Stimulated activated naive B cell treated with anti-CD40 and anti-IgM and Interleukin-4, amounts not matched to agents 10 μg/mL and 1 μg/mL and 100 μg/mL, for 72 hours (primary cell): ENCODE measurements around the gene RGS7.
A peak's percentile ranks its signal among the peaks of the same experiment; 100 is the strongest.

Source experiments
- ATAC-seq, 2 donors: fragments of 150-1000 bp; cut with Tn5 transposase; replicated peaks; 2 replicates each; pipeline ENCODE4 v1.10.0; 2021; ENCODE audit warnings: moderate library complexity in 1 of 2
- DNase-seq: peaks from one replicate; pipeline ENCODE4 v3.0.0; 2021
- H3K27ac Mint-ChIP-seq: one replicate; pipeline ENCODE4 v1.8.0; 2022; ENCODE audit warnings: mild to moderate bottlenecking, mixed read lengths
- H3K27me3 Mint-ChIP-seq, 2 donors: one replicate each; pipeline ENCODE4 v1.8.0; 2022; ENCODE audit warnings: mixed read lengths in 2 of 2
- H3K36me3 Mint-ChIP-seq, 2 donors: one replicate each; pipeline ENCODE4 v1.8.0; 2022; ENCODE audit warnings: mixed read lengths in 2 of 2, mild to moderate bottlenecking in 1 of 2
- H3K4me1 Mint-ChIP-seq, 2 donors: one replicate each; pipeline ENCODE4 v1.8.0; 2022; ENCODE audit warnings: mixed read lengths in 2 of 2, mild to moderate bottlenecking in 1 of 2
- H3K4me3 Mint-ChIP-seq, 2 donors: one replicate each; pipeline ENCODE4 v1.8.0; 2022; ENCODE audit warnings: mild to moderate bottlenecking in 2 of 2, mixed read lengths in 2 of 2, moderate library complexity in 1 of 2
- H3K9me3 Mint-ChIP-seq, 2 donors: one replicate each; pipeline ENCODE4 v1.8.0; 2022; ENCODE audit warnings: mixed read lengths in 2 of 2, mild to moderate bottlenecking in 1 of 2

Gene RGS7

DNA sequence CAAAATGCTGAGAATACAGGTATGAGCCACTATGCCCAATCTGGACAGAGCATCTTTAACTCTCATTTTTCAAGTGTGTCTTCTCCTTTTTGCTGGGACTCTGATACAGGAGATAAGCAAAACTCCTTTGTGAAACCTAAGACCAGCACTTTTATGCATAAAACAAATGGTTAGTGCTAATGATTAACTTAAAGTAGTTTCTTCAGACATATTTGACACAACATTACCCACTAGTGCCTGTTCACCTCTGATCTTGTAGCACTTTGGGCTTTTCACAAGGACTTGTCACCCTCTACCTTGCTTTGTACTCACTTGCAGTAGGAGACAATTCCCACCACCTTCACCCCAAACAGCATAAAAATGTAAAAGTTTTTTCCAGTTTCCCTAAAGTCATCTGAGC, 216.3 kb downstream of the RGS7 start:
- DNase-seq: no peak
- H3K4me1 Mint-ChIP-seq: no peaks in the 10 kb centered on the region
- H3K9me3 Mint-ChIP-seq: peaks cover 5 to 12% of the 10 kb centered on the region in 2 donors
- no peaks in the 10 kb centered on the region for H3K36me3 Mint-ChIP-seq
- H3K27me3 Mint-ChIP-seq: no peaks in the 10 kb centered on the region
- H3K4me3 Mint-ChIP-seq: no peak overlapping the region
- ATAC-seq: no peak
- H3K27ac Mint-ChIP-seq: no peak overlapping the region

DNA sequence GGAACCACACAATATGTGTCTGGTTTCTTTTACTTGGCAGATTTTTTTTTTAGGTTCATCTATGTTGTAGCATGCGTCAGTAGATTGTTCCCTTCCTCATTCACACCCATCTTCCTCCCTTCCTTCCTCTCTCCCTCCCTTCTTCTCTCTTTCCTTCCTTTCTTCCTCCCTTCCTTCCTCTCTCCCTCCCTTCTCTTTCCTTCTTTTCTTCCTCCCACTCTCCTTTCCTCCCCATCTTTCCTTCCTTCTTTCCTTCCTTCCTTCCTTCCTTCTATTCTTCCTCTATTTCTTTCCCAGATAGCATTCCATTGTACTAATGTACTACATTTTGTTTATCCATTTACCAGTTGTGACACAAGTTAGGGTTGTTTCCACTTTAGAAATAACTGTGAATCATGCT, 218.0 kb downstream of the RGS7 start:
- DNase-seq (no peak), ATAC-seq (no peak)
- Mint-ChIP-seq H3K4me3 (no peak overlapping the region), H3K36me3 (peaks cover 0 to 3% of the 10 kb centered on the region in 2 donors), H3K27ac (no peak overlapping the region), H3K4me1 (no peaks in the 10 kb centered on the region), H3K9me3 (peaks cover 6 to 13% of the 10 kb centered on the region in 2 donors), H3K27me3 (no peaks in the 10 kb centered on the region)

DNA sequence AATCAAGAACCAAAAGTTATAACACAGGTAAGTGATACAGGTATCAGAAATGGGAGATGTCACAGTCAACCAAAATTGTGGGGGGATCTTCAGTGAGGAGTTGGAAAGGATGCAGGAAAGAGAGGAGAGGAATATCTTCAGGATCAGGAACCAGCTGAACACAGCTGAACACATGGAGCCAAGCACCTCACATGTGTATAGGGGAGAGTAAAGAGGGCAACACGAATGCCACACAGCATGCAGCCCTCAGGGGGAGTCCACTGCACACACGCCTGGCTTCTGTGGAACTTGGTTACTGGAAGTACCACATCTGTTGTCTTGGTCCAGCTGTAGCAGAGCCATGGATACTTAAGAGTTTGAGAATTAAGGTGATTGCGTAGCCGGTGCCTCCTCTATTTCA, 218.8 kb downstream of the RGS7 start:
- H3K27me3 Mint-ChIP-seq: no peaks in the 10 kb centered on the region
- no peak overlapping the region for H3K27ac Mint-ChIP-seq
- H3K36me3 Mint-ChIP-seq: peaks cover 0 to 3% of the 10 kb centered on the region in 2 donors
- peaks cover 6 to 11% of the 10 kb centered on the region in 2 donors for H3K9me3 Mint-ChIP-seq
- H3K4me1 Mint-ChIP-seq: no peaks in the 10 kb centered on the region
- DNase-seq (no peak), ATAC-seq (no peak)
- H3K4me3 Mint-ChIP-seq: no peak overlapping the region

DNA sequence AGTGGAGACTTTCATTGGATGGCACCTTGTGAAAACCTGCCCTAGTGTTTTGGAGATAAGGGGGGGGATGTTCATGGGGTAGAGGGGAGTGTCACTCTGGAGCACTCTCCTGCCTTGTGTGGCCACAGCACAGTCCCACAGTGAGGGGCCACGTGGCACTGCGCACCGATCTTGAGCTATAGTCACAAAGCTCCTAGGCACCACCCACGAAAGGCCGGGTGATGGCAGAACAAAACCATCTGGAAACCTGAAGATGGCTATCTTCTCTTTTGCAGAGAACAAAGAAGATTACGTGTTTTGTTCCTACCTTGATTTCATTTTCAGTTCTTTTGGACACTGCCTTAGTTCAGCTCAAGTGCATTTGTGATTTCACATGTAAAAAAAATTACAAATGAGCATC, 220.6 kb downstream of the RGS7 start:
- Mint-ChIP-seq H3K4me1 (no peaks in the 10 kb centered on the region), H3K27me3 (no peaks in the 10 kb centered on the region), H3K4me3 (no peak overlapping the region), H3K27ac (no peak overlapping the region), H3K36me3 (peaks cover 0 to 3% of the 10 kb centered on the region in 2 donors), H3K9me3 (peaks cover 2 to 5% of the 10 kb centered on the region in 2 donors)
- no peak for DNase-seq
- no peak for ATAC-seq

DNA sequence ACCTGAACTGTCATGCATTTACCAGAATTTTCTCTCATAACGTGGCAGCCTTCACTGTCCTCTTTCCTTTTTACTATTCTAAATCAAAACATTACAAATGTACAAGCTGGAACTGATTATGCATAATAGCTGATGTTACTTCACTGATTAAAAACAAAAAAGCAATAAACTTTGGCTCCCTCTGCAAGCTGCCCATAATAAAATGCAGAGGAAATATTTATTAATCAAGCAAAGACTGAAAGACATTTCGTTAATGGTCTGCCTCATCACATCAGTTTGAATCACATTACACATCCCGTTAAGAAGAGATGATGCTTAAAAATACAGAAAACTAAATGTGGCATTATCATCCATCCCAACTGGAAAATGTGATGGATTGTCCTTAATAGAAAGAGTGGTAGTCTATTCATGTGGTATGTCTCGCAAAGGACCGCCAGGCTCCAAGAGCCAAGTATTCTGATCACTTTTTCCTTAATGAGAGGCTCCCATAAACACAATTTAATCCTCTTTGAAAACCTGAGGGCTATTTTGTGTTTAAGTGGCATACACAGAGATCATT, 225.3 kb downstream of the RGS7 start:
- Mint-ChIP-seq H3K4me1 (no peaks in the 10 kb centered on the region), H3K27me3 (no peaks in the 10 kb centered on the region), H3K36me3 (peaks cover 0 to 3% of the 10 kb centered on the region in 2 donors), H3K9me3 (peaks cover 2 to 5% of the 10 kb centered on the region in 2 donors), H3K27ac (no peak overlapping the region), H3K4me3 (no peak overlapping the region)
- ATAC-seq: no peak
- DNase-seq: no peak

DNA sequence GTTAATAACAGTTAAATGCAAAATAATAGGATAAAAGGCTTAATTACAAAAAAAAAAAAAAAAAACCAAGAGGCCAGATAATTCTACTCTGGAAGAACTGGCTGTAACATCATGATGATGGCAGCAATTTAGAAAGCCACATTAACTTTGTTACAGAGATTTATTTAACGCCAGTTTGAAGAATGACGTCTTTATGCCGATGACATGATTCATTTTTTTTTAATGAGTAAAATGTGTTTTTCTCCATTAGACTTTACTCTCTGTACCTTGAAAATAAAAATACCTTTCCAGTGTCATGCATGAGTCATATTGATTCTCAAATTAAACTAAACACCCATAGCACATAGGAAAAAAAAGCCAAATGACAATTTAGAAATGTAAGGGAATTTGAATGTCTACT, 226.1 kb downstream of the RGS7 start:
- ATAC-seq (no peak), DNase-seq (no peak)
- H3K4me1 Mint-ChIP-seq: no peaks in the 10 kb centered on the region
- peaks cover 0 to 3% of the 10 kb centered on the region in 2 donors for H3K36me3 Mint-ChIP-seq
- H3K9me3 Mint-ChIP-seq: peaks cover 2 to 5% of the 10 kb centered on the region in 2 donors
- H3K4me3 Mint-ChIP-seq: no peak overlapping the region
- no peak overlapping the region for H3K27ac Mint-ChIP-seq
- no peaks in the 10 kb centered on the region for H3K27me3 Mint-ChIP-seq

DNA sequence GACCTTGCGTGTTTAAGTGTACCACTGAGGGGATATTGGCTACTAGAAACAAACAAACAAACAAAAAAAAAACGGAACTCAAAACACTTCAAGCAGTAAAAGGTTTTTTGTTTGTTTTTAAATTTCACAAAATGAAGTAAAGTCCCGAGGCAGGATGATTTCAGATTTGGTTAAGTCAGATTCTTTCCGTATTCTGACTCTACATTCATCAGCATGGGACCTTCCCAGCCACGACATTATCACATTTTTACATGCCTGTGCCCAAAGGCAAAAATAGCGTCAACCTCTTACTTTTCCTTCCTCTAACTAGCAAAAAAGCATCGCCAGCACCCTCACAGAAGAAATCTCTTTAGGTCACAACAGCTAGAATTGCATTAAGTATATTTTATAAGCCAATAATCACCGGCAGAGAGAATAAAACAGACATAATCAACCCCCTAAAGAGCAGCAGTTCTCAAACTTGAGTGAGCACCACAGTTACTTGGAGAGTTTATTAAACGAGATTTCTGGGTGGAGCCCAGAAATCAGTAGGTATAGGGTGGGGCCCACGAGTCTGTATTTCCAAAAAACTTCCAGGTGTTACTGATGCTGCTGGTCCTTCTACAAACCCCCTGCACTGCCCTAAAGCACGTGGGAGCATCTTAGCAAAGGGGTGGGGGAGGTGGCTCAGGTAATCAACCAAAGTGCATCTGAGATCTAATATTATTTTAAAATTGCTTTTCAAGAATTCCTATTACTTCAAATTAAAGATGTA, 227.6 kb downstream of the RGS7 start:
- H3K36me3 Mint-ChIP-seq: peaks cover 0 to 1% of the 10 kb centered on the region in 2 donors
- H3K27ac Mint-ChIP-seq: no peak overlapping the region
- peaks cover 2 to 3% of the 10 kb centered on the region in 2 donors for H3K9me3 Mint-ChIP-seq
- ATAC-seq (no peak), DNase-seq (no peak)
- H3K4me1 Mint-ChIP-seq: no peaks in the 10 kb centered on the region
- H3K4me3 Mint-ChIP-seq: no peak overlapping the region
- no peaks in the 10 kb centered on the region for H3K27me3 Mint-ChIP-seq

DNA sequence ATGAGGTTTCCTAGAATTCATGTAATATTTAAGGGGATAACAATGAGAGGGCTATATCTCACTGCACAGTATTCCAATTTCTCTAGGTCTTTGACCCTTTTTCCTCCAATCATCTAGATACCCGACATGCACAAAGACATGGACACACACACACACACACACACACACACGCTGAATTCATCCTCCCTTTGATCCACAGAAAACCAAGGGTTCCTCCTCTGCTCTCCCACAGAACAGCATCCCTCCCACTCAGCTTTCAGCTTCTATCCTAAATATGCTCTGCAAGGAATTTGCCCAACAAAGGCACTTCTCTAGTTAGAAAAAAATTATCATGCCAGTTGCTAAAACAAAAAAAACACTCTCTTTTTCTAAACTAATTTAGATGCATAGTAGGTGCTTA, 231.7 kb downstream of the RGS7 start:
- Mint-ChIP-seq H3K9me3 (peaks cover 0 to 1% of the 10 kb centered on the region in 2 donors), H3K4me1 (no peaks in the 10 kb centered on the region), H3K27me3 (no peaks in the 10 kb centered on the region), H3K36me3 (no peaks in the 10 kb centered on the region), H3K4me3 (no peak overlapping the region), H3K27ac (no peak overlapping the region)
- ATAC-seq (no peak), DNase-seq (no peak)

DNA sequence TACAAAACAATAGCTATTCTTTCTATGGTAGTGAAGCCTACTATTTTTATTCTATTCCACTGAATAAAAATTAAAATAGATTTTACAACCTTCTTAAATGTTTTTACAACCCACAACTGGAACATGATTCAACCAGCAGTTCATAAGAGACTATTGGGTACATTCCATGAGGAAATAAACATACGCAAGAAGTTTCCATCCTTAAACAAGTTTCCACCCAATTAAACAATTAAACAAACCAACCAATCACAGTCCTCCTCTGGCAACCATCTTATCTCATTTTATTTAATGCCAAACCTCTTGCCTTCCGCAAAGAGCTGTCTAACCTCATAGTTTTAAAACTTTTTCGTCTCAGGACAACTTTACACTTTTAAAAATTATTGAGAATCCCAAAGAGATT, 239.0 kb downstream of the RGS7 start:
- no peak overlapping the region for H3K4me3 Mint-ChIP-seq
- no peak for DNase-seq
- ATAC-seq: no peak
- no peak overlapping the region for H3K27ac Mint-ChIP-seq
- no peaks in the 10 kb centered on the region for H3K4me1 Mint-ChIP-seq
- H3K36me3 Mint-ChIP-seq: no peaks in the 10 kb centered on the region
- peaks cover 2 to 6% of the 10 kb centered on the region in 2 donors for H3K9me3 Mint-ChIP-seq
- H3K27me3 Mint-ChIP-seq: no peaks in the 10 kb centered on the region

DNA sequence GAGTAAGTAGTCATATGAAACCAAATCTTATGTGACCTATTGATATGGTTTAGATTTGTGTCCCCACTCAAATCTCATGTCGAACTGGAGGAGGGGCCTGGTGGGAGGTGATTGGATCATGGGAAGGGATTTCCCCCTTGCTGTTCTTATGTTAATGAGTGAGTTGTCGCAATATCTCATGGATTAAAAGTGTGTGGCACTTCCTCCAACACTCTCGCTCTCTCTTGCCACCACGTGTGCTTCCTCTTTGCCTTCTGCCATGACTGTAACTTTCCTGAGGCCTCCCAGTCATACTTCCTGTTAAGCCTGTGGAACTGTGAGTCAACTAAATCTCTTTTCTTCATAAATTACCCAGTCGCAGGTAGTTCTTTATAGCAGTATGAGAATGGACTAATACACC, 241.2 kb downstream of the RGS7 start:
- DNase-seq (no peak), ATAC-seq (no peak)
- Mint-ChIP-seq H3K36me3 (no peaks in the 10 kb centered on the region), H3K9me3 (peaks cover 2 to 6% of the 10 kb centered on the region in 2 donors), H3K4me3 (no peak overlapping the region), H3K4me1 (no peaks in the 10 kb centered on the region), H3K27ac (no peak overlapping the region), H3K27me3 (no peaks in the 10 kb centered on the region)

DNA sequence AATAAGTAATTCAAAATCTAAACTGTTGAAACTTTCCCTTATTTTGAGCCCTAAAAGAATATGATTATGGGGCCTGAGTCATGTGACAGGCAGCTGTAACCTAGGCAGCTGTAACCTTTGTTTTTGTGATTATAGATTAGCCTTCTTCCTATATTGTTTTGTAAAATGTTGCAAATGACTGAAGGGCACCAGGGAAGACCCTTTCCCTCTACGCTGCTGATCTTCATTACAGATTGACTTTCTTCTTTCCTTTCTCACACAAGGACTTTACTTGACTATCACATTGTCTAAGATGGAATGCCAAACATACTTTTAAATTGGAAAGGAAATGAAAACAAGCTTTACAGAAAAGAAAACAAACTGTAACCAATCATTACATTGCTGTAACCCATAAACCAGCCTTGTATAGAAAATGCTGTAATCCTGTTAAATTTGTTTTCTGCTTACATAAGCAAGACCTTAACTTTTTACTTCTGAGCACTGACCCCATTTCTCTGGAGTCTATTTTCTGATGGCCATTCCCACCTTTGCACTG, 242.2 kb downstream of the RGS7 start:
- ATAC-seq (no peak), DNase-seq (no peak)
- peaks cover 0 to 6% of the 10 kb centered on the region in 2 donors for H3K9me3 Mint-ChIP-seq
- H3K27me3 Mint-ChIP-seq: no peaks in the 10 kb centered on the region
- no peaks in the 10 kb centered on the region for H3K4me1 Mint-ChIP-seq
- no peak overlapping the region for H3K27ac Mint-ChIP-seq
- no peaks in the 10 kb centered on the region for H3K36me3 Mint-ChIP-seq
- H3K4me3 Mint-ChIP-seq: no peak overlapping the region

DNA sequence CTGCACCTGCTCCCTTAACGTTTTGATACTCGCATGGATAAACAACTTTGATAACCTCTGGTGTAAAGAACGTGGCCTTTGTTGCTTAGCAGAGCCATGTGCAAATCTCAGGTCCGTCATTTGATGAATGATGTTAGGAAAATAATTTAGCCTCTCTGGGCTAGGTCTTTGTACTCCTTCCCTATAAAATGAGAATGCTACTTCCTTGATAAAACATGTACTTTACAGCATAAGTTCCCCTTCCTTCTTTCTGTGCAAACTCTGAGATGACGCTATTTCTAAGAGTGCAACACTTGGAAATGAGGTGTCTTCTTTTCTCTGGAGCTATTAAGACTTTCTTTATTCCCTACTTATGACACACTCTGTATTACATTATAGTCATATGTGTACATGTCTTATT, 243.4 kb downstream of the RGS7 start:
- no peak for DNase-seq
- H3K36me3 Mint-ChIP-seq: no peaks in the 10 kb centered on the region
- H3K27ac Mint-ChIP-seq: no peak overlapping the region
- no peak for ATAC-seq
- peaks cover 0 to 6% of the 10 kb centered on the region in 2 donors for H3K9me3 Mint-ChIP-seq
- H3K4me1 Mint-ChIP-seq: no peaks in the 10 kb centered on the region
- no peak overlapping the region for H3K4me3 Mint-ChIP-seq
- H3K27me3 Mint-ChIP-seq: no peaks in the 10 kb centered on the region

DNA sequence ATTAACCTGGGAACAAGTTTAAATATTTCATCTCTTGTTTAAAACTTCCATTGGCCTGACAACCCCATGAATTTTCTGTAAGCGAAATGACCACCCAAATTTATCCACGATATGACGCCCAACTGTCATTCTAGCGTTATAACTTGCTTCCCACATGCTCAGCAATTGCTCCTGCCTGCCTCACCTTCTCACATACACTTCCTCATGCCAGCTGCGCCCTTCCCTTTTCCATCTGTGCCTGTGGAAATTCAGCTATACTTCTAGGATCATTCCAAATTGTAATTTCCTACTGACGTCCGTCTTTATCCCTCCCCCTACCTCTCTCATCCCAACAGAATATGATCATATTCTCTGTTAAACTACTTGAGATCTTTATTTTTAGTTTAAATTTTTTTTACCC, 248.0 kb downstream of the RGS7 start:
- Mint-ChIP-seq H3K27me3 (no peaks in the 10 kb centered on the region), H3K4me1 (no peaks in the 10 kb centered on the region), H3K36me3 (no peaks in the 10 kb centered on the region)

DNA sequence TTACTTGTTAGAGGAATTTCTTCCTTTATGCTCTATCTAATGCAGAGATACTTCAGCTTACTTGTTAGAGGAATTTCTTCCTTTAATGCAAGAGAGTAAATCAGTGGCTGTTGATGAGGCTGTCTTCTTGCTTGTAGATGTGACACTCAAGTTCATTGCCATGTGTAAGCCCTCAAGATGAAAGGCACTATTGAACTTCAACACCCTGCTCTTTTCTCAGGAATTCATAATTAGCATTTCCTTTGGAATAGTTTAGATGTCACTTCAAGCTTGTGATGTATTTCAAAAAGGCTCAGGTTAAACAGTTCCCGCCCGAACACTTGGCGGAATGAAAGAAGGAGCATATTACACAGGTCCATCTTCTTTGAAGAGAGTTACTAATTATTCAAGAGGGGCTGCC, 251.9 kb downstream of the RGS7 start:
- ATAC-seq: no peak
- DNase-seq: no peak
- peak overlapping the region; percentile 14 for H3K27ac Mint-ChIP-seq
- no peaks in the 10 kb centered on the region for H3K9me3 Mint-ChIP-seq
- no peaks in the 10 kb centered on the region for H3K27me3 Mint-ChIP-seq
- no peak overlapping the region for H3K4me3 Mint-ChIP-seq
- H3K36me3 Mint-ChIP-seq: no peaks in the 10 kb centered on the region
- no peaks in the 10 kb centered on the region for H3K4me1 Mint-ChIP-seq

More for the DNA sequence above, 248.0 kb downstream of the RGS7 start:
- no peak overlapping the region for H3K27ac Mint-ChIP-seq
- ATAC-seq: no peak
- no peak overlapping the region for H3K4me3 Mint-ChIP-seq
- DNase-seq: no peak
- no peaks in the 10 kb centered on the region for H3K9me3 Mint-ChIP-seq

DNA sequence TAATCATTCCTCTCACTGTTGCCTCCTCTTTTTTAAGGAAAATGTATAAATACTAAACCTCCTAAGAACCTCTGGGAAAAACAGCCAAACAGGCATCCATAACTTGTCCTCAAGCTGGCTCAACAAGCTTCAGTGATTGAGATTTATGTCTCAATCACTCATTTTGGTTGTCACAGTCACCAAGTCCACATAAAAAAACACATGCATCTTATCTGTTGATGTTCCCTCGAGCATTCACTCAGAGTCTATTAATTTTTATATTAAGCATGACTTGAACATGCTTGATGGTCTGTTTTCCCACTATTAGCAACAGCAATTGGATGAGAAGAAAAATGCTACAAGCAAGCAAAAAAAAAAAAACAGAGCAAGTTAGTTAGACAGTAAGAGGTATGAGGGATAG, 254.3 kb downstream of the RGS7 start:
- no peak for ATAC-seq
- Mint-ChIP-seq H3K36me3 (no peaks in the 10 kb centered on the region), H3K27ac (no peak overlapping the region), H3K4me3 (no peak overlapping the region), H3K9me3 (no peaks in the 10 kb centered on the region), H3K27me3 (no peaks in the 10 kb centered on the region), H3K4me1 (no peaks in the 10 kb centered on the region)
- DNase-seq: no peak
